BJ (cell line): ENCODE results near the gene GIPC1. TPM values are rescaled to one million over a fixed set of nuclear protein-coding genes. Genes with fewer than 3 reads are reported as not detected.
A peak's percentile ranks its signal among the peaks of the same experiment; 100 is the strongest.

ENCODE experiments used
- CTCF ChIA-PET: fragments of 350-600 bp; formaldehyde crosslinking; extraction: SDS; loops from one replicate; lab custom pipeline; 2021; ENCODE audit warnings: antibody characterized with exemption, inconsistent platforms; lab: Yijun Ruan, JAX
- POLR2A ChIA-PET: fragments of 300-600 bp; sonication (Branson Sonifier 250); formaldehyde crosslinking; extraction: SDS; loops from one replicate; lab custom pipeline; 2021; ENCODE audit warnings: antibody characterized with exemption; lab: Charles Lee
- DNase-seq: peaks from one replicate; pipeline ENCODE4 v3.0.0-alpha.2; 2011; ENCODE audit warnings: low read depth
- H3K27me3 ChIP-seq: 2 replicates; pipeline ENCODE4 v1.6.0; 2011; ENCODE audit warnings: low read length; ENCODE audit not compliant: control insufficient read depth, insufficient read depth
- H3K36me3 ChIP-seq: 2 replicates; pipeline ENCODE4 v1.5.1; 2011; ENCODE audit warnings: low read length; ENCODE audit not compliant: control insufficient read depth, insufficient read depth
- H3K4me3 ChIP-seq: 2 replicates; pipeline ENCODE4 v1.5.1; 2011; ENCODE audit warnings: low read depth, mild to moderate bottlenecking, control low read depth, low read length
- CTCF ChIP-seq: IDR thresholded peaks from 2 replicates; pipeline ENCODE4 v1.5.1; 2011; ENCODE audit warnings: low read depth, mild to moderate bottlenecking, control low read depth, inconsistent platforms, low read length, moderate library complexity; ENCODE audit not compliant: insufficient read depth
- polyA plus RNA-seq: library from polyadenylated mRNA; depleted of rRNA; stranded (reverse); fragments of >200 nt; gene quantifications from 2 replicates; pipeline ENCODE4 v1.2.3, GENCODE V29; 2011

GIPC1 gene
- polyA plus RNA-seq, 1 experiment = 119 TPM

DNA sequence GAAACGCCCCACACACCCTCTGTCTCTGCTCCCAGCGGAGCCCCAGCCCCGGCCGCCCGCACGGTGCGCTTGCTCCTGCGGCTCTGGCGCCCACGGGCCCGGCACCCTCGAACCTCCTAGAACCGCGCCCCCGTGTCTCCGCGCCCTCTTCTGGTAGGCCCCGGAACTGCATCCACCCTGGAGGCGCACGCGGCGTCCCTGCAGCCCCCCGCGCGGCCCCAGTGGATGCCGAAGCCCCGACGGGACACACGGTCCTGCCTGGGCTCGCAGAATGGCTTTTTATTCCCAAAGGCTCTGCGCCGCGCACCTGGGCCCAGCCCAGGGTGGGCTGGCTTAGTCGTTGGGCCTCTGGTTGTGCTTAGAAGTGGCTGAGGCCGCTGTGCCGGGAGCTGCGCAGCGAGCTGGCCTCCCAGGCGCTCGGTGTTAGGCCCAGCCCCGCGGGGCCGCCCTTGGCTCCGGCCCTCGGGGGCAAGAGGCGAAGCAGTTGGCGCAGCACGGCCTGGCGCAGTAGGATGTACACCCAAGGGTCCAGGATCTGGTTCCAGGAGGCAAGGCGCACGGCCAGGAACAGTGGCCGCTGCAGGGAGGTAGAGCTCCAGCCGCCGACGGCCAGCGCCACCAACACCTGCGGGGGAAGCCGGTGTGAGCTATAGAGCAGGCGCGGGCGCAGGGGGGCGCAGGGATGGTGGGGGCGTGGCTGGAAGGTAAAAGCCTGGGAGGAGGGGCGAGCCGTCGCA is 23.6 kb downstream of the GIPC1 start:
- peak; percentile 94 for TF ChIP-seq CTCF
- H3K36me3 ChIP-seq = peaks cover 27% of the 10 kb centered on the region
- H3K27me3 ChIP-seq = no peaks in the 10 kb centered on the region; the same call in 1 of the 2 replicates
- DNase-seq = no peak
- H3K4me3 ChIP-seq = no peak overlapping the region
- ChIA-PET POLR2A (no interaction called here), CTCF (interaction anchor here (0.6 to 2.2 kb wide), 22 partner anchors 10 to 400 kb away, joined by 3 to 24 read pairs (median 4); partner anchors contain the start of gene MISP3)

DNA sequence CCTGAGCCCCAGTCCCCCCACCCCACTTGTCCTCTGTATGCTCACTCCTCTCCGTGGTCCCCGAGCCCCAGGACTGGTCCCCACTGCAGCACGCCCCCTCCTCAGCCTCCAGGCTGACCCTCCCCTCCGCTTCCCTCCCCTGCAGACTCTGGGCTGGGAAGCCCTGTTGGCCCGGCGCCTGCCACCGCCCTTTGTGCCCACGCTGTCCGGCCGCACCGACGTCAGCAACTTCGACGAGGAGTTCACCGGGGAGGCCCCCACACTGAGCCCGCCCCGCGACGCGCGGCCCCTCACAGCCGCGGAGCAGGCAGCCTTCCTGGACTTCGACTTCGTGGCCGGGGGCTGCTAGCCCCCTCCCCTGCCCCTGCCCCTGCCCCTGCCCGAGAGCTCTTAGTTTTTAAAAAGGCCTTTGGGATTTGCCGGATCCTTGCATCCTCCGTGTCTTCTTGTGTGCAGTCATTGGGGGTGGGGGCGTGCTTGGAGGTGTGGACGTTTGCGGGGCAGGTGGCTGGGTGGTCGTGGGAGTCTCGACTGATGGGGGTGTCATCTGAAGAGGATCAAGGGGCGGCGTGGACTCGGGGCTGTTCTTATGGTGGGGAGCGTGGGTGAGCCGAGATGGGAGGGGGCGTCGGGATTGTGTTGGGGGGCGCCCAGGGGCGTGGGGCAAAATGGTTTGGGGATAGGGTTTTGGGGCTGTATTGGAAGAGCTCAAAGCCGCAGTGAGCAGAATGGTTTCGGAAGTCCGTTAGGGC is 24.3 kb downstream of the GIPC1 start:
- H3K4me3 ChIP-seq = no peak overlapping the region
- no peak for TF ChIP-seq CTCF
- POLR2A ChIA-PET = no interaction called here
- no peak for DNase-seq
- H3K27me3 ChIP-seq = no peaks in the 10 kb centered on the region; the same call in 1 of the 2 replicates
- peaks cover 27% of the 10 kb centered on the region for H3K36me3 ChIP-seq
- CTCF ChIA-PET = interaction anchor here (0.5 to 2.2 kb wide), 13 partner anchors 9 to 1416 kb away, joined by 3 to 24 read pairs (median 4); no protein-coding TSS in a partner anchor

DNA sequence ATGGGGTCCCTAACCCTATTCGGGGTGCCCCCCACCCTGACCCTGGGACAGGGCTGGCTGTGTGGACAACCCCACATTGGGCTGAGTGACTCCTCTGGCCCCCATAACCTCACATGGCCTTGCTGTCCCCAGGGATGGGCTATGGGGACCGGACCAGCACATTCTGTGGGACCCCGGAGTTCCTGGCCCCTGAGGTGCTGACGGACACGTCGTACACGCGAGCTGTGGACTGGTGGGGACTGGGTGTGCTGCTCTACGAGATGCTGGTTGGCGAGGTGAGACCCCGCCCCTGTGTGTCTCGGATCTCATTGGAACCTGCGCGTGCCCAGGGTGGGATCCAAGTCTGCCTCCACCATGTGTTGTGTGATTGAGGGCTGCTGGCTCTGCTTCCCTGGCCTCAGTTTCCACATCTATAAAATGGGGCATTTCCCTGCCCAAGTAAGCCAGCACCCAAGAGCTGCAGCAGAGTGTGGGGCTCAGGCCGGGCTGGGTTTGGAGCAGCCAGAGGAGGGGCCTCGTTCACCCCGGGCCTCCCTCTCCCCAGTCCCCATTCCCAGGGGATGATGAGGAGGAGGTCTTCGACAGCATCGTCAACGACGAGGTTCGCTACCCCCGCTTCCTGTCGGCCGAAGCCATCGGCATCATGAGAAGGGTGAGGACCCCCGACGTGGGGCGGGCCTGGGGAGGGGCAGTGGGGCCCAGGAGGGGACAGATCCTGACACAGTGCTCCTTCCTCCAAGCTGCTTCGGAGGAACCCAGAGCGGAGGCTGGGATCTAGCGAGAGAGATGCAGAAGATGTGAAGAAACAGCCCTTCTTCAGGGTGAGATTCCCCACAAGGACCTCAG is 25.7 kb downstream of the GIPC1 start:
- ChIA-PET CTCF (interaction anchor here (0.8 kb wide), 1 partner anchor 12 kb away, joined by 3 read pairs; no protein-coding TSS in a partner anchor), POLR2A (no interaction called here)
- TF ChIP-seq CTCF = no peak
- peaks cover 30% of the 10 kb centered on the region for H3K36me3 ChIP-seq
- no peak overlapping the region for H3K4me3 ChIP-seq
- DNase-seq = no peak
- no peaks in the 10 kb centered on the region; the same call in 1 of the 2 replicates for H3K27me3 ChIP-seq

GRCh38 chr19:14467816-14468215 is 28.1 kb downstream of the GIPC1 start:
- Histone ChIP-seq H3K36me3 (peaks cover 43% of the 10 kb centered on the region), H3K27me3 (no peaks in the 10 kb centered on the region), H3K4me3 (no peak overlapping the region)
- CTCF ChIA-PET = interaction anchor here (1.3 to 4.2 kb wide), 3 partner anchors 12 to 119 kb away, joined by 3 to 16 read pairs (median 4); partner anchors contain the start of gene PKN1
- POLR2A ChIA-PET = no interaction called here
- TF ChIP-seq CTCF = peak; percentile 12; the same call in 1 of the 2 replicates
- no peak for DNase-seq
